GM18907 (cell line): ENCODE data around the gene PRDM5.

ENCODE experiments used
- ATAC-seq: cut with Tn5 transposase; IDR thresholded peaks from one replicate; pipeline ENCODE4 v1.9.1; 2021; ENCODE audit warnings: mild to moderate bottlenecking, moderate library complexity; ENCODE audit not compliant: unreplicated experiment

PRDM5 gene

DNA sequence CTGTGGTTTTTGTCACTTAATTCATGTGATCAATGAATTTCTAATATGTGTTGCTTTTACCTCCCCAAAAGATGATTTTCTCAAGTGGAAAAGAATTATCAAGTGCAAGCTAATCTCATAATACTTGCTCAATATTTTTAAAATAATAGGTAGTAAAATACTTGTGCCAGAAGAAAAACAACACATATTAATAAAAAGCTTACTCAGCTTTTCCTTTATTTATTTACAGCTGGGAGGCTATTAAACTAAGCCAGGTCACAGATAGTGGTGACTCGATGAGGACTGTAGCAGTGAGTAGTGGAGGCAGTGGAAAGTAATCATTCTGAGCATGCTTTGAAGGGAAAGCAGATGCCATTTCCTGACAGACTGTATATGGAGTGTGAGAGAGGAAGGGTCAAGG lies 96.1 kb downstream of the PRDM5 start:
- no peak for ATAC-seq

DNA sequence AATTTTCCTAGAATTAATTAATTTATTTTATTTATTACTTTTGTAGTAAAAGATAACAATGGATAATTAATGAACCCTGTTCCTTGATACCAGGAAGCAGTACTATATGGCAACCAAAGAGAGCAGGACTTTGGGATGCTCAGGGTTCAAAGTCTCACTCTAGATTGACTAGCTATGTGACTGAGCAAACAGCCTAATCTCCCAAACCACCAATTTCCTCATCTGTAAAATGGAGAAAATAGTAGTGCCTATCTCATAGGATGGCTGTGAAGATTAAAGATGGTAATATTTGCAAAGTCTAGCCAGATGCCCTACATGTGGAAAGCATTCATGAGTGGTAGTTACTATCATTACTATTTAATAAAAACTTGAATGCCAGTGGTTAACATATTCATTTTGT lies 97.6 kb downstream of the PRDM5 start:
- no peak for ATAC-seq

DNA sequence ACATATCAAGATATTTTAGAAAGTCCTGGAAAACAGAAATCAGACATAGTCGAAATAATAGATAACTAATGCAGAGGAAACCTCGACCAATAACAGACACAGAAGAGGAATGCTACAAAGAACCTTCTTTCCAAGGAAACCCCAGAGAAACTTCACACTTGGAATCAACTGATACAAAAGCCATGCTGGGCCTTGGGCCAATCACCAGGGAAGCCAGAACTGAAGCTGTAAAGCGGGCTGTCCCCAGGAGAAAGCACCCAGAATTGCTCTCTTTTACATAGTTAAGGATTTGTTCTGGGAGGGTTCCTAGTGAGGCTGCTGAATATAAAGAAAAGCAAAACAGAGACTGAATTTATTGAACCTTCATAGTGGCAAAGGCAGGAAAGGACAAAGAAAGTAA lies 100.5 kb downstream of the PRDM5 start:
- no peak for ATAC-seq

DNA sequence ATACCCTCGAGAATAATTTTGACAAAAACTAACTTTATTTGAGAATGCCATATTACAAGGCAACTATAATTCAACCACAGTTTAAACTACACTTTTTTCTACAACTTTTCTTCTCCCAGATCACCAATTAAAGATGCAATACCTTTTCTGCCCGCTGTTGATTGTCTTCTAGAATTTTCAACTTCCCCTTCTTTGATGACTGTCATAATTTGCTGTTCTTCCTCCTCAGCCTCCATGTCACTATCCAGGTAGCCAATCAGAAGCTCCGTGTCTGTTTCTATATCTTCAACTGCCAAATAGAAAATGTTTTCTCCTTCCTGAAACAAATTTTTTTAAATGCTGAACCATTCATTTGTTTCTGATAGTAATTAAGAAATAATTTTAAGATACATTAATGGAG lies 101.5 kb downstream of the PRDM5 start:
- ATAC-seq: no peak

DNA sequence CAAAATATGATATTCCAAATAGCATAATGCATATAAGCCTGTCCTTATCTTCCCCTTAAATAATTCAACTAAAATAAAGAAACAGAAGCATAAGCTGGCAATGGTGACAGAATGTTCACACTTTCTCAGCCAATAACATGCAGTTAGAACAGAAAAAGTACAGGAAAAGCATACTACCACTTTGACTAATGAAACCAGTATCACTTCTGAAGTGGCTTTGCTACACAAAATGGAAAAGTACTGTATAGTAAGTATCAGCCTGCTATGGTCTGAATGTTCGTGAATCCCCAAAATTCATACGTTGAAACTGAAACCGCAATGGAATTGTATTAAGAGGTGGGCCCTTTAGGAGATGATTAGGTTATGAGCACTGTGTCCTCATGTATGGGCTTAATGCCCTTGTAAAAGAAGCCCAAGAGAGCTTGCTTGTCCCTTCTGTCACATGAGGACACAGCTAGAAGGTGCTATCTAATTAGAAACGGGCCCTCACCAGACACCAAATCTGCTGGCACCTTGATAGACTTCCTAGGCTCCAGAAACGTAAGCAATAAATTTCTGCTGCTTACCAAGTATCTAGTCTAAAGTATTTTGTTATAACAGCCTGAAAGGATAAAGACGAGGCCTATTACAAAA lies 102.6 kb downstream of the PRDM5 start:
- ATAC-seq: no peak

DNA sequence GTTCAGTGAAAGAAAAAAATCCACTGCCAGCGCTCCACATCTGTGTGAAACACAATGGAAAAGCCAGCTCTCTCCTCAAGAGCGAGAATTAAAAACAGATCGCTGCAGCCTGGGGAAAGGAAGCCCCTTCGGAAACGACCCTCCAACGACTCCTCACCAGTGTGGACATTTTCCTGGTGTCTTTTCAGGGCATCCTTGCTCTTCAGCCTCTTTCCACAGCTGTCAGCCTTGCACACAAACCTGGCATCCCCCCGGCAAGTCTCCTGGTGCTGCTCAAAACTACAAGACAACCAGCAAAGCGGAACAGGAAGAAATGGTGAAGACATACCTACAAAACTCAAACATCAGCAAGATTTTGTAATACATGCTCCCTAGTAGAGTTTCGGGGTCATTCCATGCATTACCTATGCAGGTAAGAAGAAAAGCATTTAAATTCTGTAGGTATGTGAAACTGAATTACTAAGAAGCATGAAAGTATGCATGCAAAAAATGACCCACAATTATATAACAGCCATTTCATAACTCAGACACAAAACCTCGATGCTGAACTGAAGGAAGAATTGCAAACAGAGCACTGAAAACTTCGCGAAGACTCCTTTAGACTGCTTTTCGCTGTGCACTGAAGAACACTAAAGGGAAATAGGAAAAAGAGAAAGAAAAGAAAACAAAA lies 106.1 kb downstream of the PRDM5 start:
- ATAC-seq: no peak

DNA sequence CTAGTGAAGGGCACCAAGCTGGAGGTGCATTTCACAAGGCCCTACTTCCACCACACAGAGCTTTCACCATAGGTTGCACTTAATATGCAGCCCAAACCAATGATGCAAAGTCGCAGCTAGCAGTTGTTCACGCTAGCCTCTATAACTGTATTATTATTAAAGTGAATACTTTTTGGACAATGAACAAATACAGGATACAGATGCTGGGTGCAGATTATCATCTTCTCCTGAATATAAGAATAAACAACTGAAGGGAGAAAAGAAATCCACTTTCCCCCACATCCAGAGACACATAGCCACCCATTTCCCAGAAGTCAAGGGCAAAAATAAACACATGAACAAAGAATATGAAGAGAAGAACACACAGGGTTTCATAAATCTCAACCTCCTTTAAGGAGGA lies 107.2 kb downstream of the PRDM5 start:
- ATAC-seq: no peak

DNA sequence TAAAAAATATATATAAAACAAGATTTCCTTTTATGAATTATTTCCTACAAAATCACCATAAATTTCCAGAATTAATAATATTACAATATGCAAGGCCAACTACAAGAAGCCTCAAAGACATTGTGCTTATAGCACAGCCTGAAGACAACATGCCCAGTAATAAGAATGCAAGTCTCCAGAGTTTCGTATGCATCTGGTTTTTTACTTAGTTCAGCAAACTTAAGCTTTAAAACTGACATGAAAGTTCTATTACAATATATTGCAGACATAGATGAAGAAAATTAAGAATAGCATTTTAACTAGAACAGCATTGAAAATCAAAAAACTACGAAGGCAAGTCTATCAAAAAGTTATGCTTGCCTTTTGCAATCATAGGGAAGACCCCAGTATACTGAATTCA lies 107.6 kb downstream of the PRDM5 start:
- no peak for ATAC-seq

DNA sequence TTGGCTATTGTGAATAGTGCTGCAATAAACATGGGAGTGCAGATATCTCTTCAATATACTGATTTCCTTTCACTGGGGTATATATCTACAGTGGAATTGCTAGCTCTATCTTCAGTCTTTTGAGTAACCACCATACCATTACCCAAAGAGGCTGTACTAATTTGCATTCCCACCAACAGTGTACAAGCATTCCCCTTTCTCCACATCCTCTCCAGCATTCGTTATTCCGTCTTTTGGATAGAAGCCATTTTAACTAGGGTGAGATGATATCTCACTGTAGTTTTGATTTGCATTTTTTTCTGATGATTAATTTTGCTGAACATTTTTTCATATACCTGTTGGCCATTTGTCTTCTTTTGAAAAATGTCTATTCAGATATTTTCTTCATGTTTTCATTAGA lies 110.3 kb downstream of the PRDM5 start:
- ATAC-seq: no peak

DNA sequence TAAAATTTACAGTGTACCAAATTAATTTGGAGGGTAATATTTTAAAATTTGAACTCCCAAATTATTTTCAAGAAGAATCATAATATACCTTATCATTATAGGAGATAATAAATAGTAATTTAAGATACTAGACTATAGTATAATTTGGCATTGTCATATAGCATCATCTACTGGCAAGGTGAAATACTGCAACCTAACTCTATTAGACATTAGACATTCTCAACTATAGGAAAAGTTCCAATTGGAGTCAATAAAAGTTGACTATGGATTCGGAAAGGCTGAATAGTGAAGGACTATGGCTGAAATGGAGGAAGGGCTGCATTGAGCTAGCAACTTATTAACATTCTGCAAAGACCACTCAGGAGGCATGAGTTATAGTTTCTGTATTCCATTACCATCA lies 113.0 kb downstream of the PRDM5 start:
- no peak for ATAC-seq

DNA sequence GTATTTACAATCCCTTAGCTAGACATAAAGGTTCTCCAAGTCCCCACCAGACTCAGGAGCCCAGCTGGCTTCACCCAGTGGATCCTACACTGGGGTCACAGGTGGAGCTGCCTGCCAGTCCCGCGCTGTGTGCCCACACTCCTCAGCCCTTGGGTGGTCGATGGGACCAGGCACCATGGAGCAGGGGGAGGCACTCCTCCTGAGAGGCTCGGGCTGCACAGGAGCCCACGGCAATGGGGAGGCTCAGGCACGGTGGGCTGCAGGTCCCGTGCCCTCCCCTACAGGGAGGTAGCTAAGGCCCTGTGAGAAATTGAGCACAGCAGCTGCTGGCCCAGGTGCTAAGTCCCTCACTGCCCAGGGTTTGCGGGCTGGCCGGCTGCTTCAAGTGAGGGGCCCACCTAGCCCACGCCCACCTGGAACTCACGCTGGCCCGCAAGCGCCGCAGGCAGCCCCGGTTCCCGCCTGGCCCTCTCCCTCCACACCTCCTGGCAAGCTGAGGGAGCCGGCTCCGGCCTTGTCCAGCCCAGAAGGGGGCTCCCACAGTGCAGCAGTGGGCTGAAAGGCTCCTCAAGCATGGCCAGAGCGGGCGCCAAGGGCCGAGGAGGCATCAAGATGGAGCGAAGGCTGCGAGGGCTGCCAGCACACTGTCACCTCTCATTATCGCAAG lies 113.9 kb downstream of the PRDM5 start:
- no peak for ATAC-seq

DNA sequence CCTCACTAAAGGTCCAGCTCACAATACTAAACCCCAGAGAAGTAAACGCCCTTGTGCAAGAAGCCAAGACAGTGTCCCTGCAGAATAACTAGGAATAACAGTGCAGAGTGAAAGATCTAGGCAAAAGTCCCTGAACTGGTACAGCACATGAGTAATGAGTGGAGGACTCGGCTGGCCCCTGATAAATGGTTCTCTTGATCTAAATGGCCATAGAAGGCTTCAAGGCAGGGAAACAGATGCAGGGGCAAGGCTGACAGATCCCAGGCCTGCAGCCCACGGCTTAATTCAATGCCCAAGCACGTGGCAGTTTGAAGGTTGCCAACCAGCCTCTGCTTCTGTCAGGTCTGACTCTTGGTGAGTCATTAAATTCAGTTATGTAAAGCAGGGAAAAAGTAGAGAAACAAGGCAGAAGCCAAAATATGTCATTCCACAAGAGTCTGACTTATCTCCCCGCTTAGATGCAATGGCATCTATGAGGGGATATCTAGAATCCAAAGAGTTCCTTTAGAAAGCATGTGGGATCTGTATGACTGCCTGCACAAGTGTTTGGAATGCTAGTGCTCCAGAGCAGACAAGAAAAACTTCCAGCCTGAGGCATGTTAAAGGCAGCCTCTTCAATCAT lies 121.3 kb downstream of the PRDM5 start:
- ATAC-seq: no peak

DNA sequence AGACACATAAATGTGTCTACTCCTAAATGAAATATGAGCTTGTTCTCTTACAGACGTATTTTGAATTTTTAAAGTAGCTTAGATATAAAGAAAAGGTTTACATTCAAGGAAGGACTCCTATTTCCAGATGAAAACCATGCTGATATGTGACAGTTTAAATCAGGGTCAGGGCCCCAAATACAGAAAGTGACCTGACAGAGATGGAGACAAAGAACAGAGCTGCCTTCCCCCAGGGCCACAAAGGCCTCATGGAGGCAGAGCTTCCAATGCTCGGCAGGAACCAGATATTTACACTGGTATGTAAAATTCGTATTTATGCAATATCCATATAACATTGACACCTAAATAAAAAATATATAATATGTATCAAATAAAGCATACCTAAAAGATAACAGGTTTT lies 124.0 kb downstream of the PRDM5 start:
- ATAC-seq: no peak

DNA sequence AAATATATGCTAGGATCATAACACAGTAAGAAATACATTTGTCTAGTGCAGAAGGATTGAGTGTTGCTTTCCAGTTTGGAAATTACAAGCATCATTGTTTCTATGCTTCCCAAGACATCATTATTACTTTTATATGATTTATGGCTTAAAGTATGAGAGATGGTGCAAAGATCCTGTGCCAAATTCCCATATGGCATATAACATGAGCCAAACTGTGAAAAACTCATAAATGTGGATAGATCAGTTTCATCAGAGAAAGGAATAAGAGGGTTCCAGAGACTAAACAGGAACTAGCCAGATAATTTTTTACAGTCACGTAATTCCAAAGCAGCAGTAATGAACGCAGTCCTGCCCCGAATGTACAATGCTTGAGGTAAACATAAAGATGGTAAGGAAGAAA lies 126.3 kb downstream of the PRDM5 start:
- ATAC-seq: no peak

DNA sequence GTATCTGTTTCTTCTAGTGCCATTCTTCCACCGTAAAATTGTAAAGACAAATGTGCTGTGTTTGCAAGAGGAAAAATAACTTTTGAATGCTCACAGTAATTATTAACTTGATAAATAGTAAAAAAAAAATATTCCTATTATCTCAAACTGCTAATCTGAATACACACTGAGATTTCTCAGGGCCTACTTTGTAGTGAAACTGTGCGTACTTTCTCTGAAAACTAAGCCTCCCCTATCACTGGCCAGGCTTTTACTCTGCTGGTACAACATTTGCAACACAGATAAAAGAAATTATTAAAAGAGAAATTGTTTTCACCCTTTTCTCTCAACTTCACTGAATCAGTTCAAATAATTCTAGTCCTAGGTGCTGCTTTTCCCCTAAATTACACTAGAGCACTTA lies 137.3 kb downstream of the PRDM5 start:
- ATAC-seq: no peak

DNA sequence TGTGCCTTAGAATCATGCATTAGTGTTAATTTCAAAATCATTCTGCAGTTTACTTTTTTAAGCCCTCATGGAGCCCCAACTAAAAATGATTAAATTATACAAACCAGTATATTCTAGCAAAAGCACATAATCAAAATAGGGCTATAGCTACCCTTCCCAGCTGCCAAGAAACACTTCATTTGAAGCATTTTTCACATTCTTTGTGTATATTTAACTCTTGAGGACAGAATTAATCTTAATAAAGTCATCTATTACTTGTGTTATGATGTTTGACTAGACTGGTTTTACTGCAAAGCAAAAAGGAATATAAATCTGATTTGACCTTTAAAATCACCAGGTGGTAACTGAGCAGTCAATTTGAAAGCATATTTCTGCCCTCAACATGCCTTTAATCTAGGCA lies 145.1 kb downstream of the PRDM5 start:
- ATAC-seq: no peak

DNA sequence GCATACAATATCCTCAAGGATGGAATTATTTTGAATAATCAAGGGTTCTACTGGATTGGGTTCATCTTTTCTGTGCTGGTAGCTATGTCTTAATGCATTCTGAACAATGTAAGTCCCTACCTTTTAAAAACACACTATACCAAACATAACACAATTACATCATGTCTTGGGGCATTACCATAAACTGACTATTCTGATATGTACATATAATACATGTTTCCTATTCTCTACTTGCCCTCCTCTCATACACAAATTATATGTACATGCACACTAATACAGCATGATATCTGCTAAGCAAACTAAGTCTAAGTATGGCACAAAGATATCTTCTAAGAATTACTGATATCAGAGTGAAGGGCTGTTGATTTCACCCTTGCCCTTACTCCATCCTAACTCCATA lies 147.1 kb downstream of the PRDM5 start:
- ATAC-seq: no peak

DNA sequence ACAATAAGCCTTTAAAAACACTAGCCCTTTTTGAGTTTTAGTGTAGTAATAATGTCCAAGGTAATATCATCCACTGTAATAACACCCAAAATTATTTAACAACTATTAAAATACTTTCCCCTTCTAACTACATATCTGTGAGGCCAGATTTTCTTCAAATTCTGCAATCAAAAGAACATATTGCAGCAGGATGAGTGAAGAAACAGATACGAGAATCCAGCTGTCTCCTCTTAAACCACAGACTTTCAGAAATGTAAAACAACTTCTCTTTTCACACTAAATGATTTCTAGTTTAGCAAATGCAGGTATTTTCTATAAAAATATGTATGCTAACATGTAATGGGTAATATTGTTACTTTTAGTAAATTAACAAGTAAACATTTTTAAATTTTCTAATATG lies 148.9 kb downstream of the PRDM5 start:
- ATAC-seq: no peak

DNA sequence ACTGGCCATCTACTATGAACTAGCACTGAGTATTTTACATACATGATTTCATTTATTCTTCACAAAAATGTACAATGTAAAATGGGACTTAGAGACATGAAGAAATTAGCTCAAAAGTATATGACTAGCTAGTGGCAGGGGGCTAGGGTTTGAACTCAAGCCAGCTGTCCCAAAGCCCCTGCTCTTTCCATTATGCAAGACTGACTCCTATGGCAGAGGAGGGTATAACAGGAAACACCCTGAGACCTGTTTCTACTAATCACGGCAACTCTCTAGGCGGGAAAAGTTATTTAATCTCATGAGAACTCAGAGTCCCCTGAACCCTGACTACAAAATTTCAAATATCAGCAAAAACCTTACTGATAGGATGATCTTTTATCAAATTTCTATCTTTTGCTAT lies 150.6 kb downstream of the PRDM5 start:
- ATAC-seq: no peak

DNA sequence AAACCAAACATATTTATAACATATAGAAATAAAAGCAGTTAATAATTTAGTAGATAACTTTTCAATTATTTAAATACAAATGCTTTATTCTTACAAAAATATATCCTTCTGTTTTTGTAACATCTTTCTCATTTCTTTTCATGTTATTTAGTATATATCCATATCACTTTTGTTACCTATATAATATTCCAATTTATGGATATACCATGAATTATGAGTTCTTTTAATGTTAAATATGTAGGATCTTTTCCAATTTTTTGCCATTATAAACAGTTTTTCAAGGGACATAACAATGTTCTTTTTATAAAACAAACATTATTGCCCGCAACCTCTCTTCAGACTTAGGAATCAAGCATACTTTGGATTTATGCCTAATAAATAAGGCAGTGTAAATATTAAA lies 151.6 kb downstream of the PRDM5 start:
- ATAC-seq: no peak

DNA sequence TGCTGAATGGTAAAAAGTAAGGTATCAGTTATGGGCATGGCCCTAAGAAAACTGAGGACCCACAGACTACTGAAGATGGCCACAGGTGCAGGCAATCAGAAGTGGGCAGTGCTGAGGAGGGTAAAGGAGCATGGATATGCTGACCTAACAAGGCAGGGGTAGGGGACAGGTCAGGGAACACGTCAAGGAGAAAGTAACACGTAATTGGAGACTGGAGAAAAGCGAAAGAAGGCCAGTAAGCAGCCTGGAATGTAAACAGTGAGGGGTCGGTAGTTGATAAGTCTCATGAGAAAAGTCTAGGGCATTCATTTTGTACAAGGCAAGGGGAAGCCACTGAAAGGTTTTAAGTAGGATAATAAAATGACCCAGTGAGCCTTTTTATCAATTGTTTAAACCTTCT lies 153.3 kb downstream of the PRDM5 start:
- no peak for ATAC-seq

DNA sequence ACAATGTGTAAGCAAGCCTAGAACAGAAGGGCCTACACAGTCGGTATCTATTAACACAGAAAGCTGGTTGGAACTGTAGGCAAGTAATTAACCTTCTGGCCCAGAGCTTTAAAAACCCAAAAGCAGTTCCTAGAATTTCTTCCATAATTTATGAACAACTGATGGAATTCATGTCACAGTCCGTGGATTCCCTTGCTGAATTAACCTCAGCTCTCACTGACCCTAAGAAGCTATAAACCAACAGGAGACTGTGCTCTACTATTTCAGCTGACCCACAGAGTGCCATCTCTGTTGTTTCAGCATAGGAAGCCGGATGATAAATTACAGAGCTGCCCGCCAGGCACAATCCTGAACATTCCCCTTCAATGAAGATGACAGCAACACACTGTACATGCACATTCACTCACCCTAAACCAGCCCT lies 157.3 kb downstream of the PRDM5 start:
- no peak for ATAC-seq
